CD14-positive monocyte (primary cell): ENCODE data around the gene ABCG4. TPM values are rescaled to one million over a fixed set of nuclear protein-coding genes. Genes with fewer than 3 reads are reported as not detected.
A peak's percentile ranks its signal among the peaks of the same experiment; 100 is the strongest.

Experiments
- DNase-seq, 3 donors: peaks; one replicate each; pipeline ENCODE4 v3.0.0-alpha.2; 2011 to 2022
- H2AFZ ChIP-seq: 2 replicates; pipeline ENCODE4 v1.6.0; 2012; ENCODE audit warnings: mild to moderate bottlenecking, low read depth, low read length, inconsistent platforms; ENCODE audit not compliant: insufficient read depth, poor library complexity, severe bottlenecking
- H3K27ac ChIP-seq, 2 donors: 1 replicate in 1 of 2; 2 replicates in 1 of 2; pipeline ENCODE4 v1.5.1; 2012 to 2013; ENCODE audit warnings: low read length in 2 of 2, control low read depth in 1 of 2, inconsistent platforms in 1 of 2, low read depth in 1 of 2, mild to moderate bottlenecking in 1 of 2
- H3K27me3 ChIP-seq, 2 donors: one replicate each; pipeline versions ENCODE4 v1.6.0 to v1.6.1; 2011 to 2013; ENCODE audit warnings: low read length in 2 of 2; ENCODE audit not compliant: control insufficient read depth in 2 of 2, insufficient read depth in 2 of 2
- H3K36me3 ChIP-seq, 2 donors: replicated peaks in 1 of 2; 1 replicate in 1 of 2; 2 replicates in 1 of 2; pipeline versions ENCODE4 v1.5.1 to v1.6.1; 2012 to 2013; ENCODE audit warnings: low read length in 2 of 2, control low read depth in 1 of 2, inconsistent platforms in 1 of 2, mild to moderate bottlenecking in 1 of 2; ENCODE audit not compliant: insufficient read depth in 2 of 2, control insufficient read depth in 1 of 2
- H3K4me1 ChIP-seq, 2 donors: 1 replicate in 1 of 2; 2 replicates in 1 of 2; pipeline versions ENCODE4 v1.5.1 to v1.6.1; 2012 to 2013; ENCODE audit warnings: low read length in 2 of 2, control low read depth in 1 of 2, inconsistent platforms in 1 of 2, mild to moderate bottlenecking in 1 of 2, moderate library complexity in 1 of 2; ENCODE audit not compliant: insufficient read depth in 2 of 2, control insufficient read depth in 1 of 2
- H3K4me2 ChIP-seq: replicated peaks from 2 replicates; pipeline ENCODE3; 2012; ENCODE audit warnings: low read length, moderate library complexity, mild to moderate bottlenecking; ENCODE audit not compliant: poor library complexity, severe bottlenecking; ENCODE audit errors: extremely low read depth
- H3K4me3 ChIP-seq, 3 experiments: fragments of 200-600 bp in 1 of 3; sonication (generic) in 1 of 3; replicated peaks in 1 of 3; 1 replicate in 2 of 3; 2 replicates in 1 of 3; pipeline ENCODE4 v1.5.1; 2011 to 2013; ENCODE audit warnings: low read length in 3 of 3, mild to moderate bottlenecking in 3 of 3, control low read depth in 2 of 3, low read depth in 2 of 3, inconsistent platforms in 1 of 3, moderate library complexity in 1 of 3
- H3K79me2 ChIP-seq: 2 replicates; pipeline ENCODE4 v1.6.0; 2012; ENCODE audit warnings: mild to moderate bottlenecking, control low read depth, inconsistent platforms, low read length, moderate library complexity; ENCODE audit not compliant: insufficient read depth
- H3K9ac ChIP-seq: 2 replicates; pipeline ENCODE4 v1.6.0; 2017; ENCODE audit warnings: low read length, mild to moderate bottlenecking; ENCODE audit not compliant: insufficient read depth, poor library complexity, severe bottlenecking
- H3K9me3 ChIP-seq, 2 donors: replicated peaks in 1 of 2; 1 replicate in 1 of 2; 2 replicates in 1 of 2; pipeline versions ENCODE4 v1.5.1 to v1.6.1; 2012 to 2013; ENCODE audit warnings: low read length in 2 of 2, control low read depth in 1 of 2; ENCODE audit not compliant: control insufficient read depth in 1 of 2, insufficient read depth in 1 of 2
- H4K20me1 ChIP-seq: 2 replicates; pipeline ENCODE4 v1.6.0; 2012; ENCODE audit warnings: mild to moderate bottlenecking, low read length, control low read depth, moderate library complexity; ENCODE audit not compliant: insufficient read depth
- H3K27ac Mint-ChIP-seq, 7 donors: one replicate each; pipeline ENCODE4 v1.8.0; 2020; ENCODE audit warnings: mild to moderate bottlenecking in 7 of 7, mixed read lengths in 7 of 7, moderate library complexity in 6 of 7, inconsistent platforms in 2 of 7
- H3K27me3 Mint-ChIP-seq, 3 donors: one replicate each; pipeline ENCODE4 v1.8.0; 2021 to 2022; ENCODE audit warnings: low read depth in 3 of 3, mild to moderate bottlenecking in 3 of 3, mixed read lengths in 3 of 3, moderate library complexity in 3 of 3, inconsistent platforms in 1 of 3
- H3K36me3 Mint-ChIP-seq, 2 donors: one replicate each; pipeline ENCODE4 v1.8.0; 2020; ENCODE audit warnings: mixed read lengths in 2 of 2, inconsistent platforms in 1 of 2, mild to moderate bottlenecking in 1 of 2
- H3K4me1 Mint-ChIP-seq: one replicate; pipeline ENCODE4 v1.8.0; 2020; ENCODE audit warnings: mild to moderate bottlenecking, mixed read lengths
- H3K4me3 Mint-ChIP-seq, 2 donors: one replicate each; pipeline ENCODE4 v1.8.0; 2020; ENCODE audit warnings: mild to moderate bottlenecking in 2 of 2, mixed read lengths in 2 of 2, moderate library complexity in 1 of 2
- H3K9me3 Mint-ChIP-seq, 7 donors: one replicate each; pipeline ENCODE4 v1.8.0; 2020 to 2022; ENCODE audit warnings: mixed read lengths in 7 of 7, mild to moderate bottlenecking in 6 of 7, moderate library complexity in 6 of 7, inconsistent platforms in 2 of 7
- WGBS: methylation state at CpG from one replicate; pipeline ENCODE4 v1.1.5; 2013; ENCODE audit warnings: missing lambda C conversion rate; ENCODE audit not compliant: insufficient coverage; 5-methylcytosine and 5-hydroxymethylcytosine counted together
- intact Hi-C, 2 donors: fragments of 100-400 bp; cut with micrococcal nuclease; formaldehyde crosslinking; loops; one replicate each; pipeline versions ENCODE4 v1.15.0 to v1.15.1; 2023
- polyA plus RNA-seq, 3 donors: library from polyadenylated mRNA; depleted of rRNA in 1 of 3; unstranded in 2 of 3; stranded (reverse) in 1 of 3; fragments of 300-500 nt in 2 of 3; fragments of >200 nt in 1 of 3; fragmentation: Illumina TruSeq in 2 of 3; gene quantifications; 1 replicate in 2 of 3; 2 replicates in 1 of 3; pipeline ENCODE4 v1.2.3, GENCODE V29; 2012 to 2021
- TF ChIP-seq, protein P1 (sequence below): fragments of 200-600 bp; IDR thresholded peaks from one replicate; pipeline ENCODE4 v1.8.0; 2022; ENCODE audit warnings: antibody characterized with exemption, mild to moderate bottlenecking

ABCG4 gene
- polyA plus RNA-seq, 3 donors: 0.04 TPM; not detected in 2

DNA sequence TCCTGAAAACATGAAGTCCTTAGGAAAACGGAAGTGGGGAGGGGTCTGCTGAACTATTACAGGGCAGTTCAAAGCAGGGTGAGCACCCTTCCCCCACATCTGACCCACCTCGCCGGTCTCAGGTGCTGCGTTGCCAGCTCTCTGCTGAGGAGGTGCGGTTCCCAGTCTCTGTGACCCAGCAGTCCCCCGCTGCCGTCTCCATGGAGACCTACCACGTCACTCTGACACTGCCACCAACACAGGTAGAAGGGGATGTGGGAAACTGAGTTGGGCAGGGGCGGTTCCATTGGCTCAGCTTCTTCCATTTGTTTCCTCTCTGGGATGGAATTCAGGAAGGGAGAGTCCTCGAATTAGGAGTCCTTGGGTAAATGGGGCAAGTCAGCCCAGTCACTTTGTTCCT, 38.4 kb upstream of the ABCG4 start:
- H3K4me3 ChIP-seq: no peak overlapping the region
- H3K36me3 Mint-ChIP-seq: peaks cover 53 to 65% of the 10 kb centered on the region in 2 donors
- peaks cover 61% of the 10 kb centered on the region for H3K4me1 Mint-ChIP-seq
- H3K9ac ChIP-seq: no peak overlapping the region
- no peaks in the 10 kb centered on the region for H3K9me3 Mint-ChIP-seq
- H3K27me3 ChIP-seq: no peaks in the 10 kb centered on the region
- peaks cover 50% of the 10 kb centered on the region for H4K20me1 ChIP-seq
- DNase-seq: no peak
- H3K27ac Mint-ChIP-seq: peak overlapping the region in 6 of 7 donors; percentile 20 to 86 (median 52)
- peaks cover 67% of the 10 kb centered on the region for H3K79me2 ChIP-seq
- WGBS: 100% methylated on average over 2 of the region's 10 CpGs
- TF ChIP-seq, protein P1, sequence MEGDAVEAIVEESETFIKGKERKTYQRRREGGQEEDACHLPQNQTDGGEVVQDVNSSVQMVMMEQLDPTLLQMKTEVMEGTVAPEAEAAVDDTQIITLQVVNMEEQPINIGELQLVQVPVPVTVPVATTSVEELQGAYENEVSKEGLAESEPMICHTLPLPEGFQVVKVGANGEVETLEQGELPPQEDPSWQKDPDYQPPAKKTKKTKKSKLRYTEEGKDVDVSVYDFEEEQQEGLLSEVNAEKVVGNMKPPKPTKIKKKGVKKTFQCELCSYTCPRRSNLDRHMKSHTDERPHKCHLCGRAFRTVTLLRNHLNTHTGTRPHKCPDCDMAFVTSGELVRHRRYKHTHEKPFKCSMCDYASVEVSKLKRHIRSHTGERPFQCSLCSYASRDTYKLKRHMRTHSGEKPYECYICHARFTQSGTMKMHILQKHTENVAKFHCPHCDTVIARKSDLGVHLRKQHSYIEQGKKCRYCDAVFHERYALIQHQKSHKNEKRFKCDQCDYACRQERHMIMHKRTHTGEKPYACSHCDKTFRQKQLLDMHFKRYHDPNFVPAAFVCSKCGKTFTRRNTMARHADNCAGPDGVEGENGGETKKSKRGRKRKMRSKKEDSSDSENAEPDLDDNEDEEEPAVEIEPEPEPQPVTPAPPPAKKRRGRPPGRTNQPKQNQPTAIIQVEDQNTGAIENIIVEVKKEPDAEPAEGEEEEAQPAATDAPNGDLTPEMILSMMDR: no peak
- no peak overlapping the region for H2AFZ ChIP-seq
- H3K9me3 ChIP-seq: no peaks in the 10 kb centered on the region
- peaks cover 49 to 65% of the 10 kb centered on the region in 2 donors for H3K4me1 ChIP-seq
- no peaks in the 10 kb centered on the region for H3K27me3 Mint-ChIP-seq
- H3K36me3 ChIP-seq: peaks cover 51 to 56% of the 10 kb centered on the region in 2 donors
- peak overlapping the region in 1 of 2 donors; percentile 38 for H3K27ac ChIP-seq
- intact Hi-C loops: no loop called here
- H3K4me3 Mint-ChIP-seq: no peak overlapping the region
- H3K4me2 ChIP-seq: no peak overlapping the region

DNA sequence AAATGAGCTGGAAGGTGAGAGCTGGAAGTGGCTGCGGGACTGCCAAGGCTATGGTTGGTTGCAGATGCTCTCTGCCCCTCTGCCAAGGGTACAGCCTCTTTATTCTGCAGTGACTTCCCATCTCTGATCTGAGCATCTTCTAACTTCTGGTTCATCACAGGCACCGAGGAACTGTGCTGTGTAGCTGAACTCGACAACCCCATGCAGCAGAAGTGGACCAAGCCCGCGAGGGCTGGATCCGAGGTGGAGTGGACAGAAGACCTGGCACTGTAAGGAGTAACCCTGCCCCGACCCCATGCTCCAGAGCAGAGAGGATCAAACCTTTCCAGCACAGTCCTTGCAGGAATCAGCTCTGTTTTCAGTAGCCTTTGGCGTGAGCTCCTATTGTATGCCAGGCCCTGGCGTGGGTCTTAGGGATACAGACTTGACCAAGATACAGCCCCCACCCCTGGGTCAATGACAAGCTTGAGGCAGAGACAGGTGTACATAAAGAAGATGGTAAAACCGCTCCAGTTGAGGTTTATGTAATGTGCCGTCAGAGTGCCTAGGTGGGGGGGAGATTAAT, 37.4 kb upstream of the ABCG4 start:
- H3K4me1 ChIP-seq: peaks cover 47 to 65% of the 10 kb centered on the region in 2 donors
- no peak overlapping the region for H3K4me3 Mint-ChIP-seq
- peak overlapping the region in 1 of 7 donors; percentile 40 for H3K27ac Mint-ChIP-seq

More for the DNA sequence above, 37.4 kb upstream of the ABCG4 start:
- H3K9ac ChIP-seq: no peak overlapping the region
- no peaks in the 10 kb centered on the region for H3K9me3 ChIP-seq
- 97% methylated on average over 8 of the region's 11 CpGs for WGBS
- peaks cover 50% of the 10 kb centered on the region for H4K20me1 ChIP-seq
- no peak overlapping the region for H3K4me3 ChIP-seq
- H3K27me3 ChIP-seq: no peaks in the 10 kb centered on the region
- no peak overlapping the region for H2AFZ ChIP-seq
- no peaks in the 10 kb centered on the region for H3K27me3 Mint-ChIP-seq
- TF ChIP-seq, protein P1: no peak
- H3K4me2 ChIP-seq: no peak overlapping the region
- no peak for DNase-seq
- H3K36me3 ChIP-seq: peaks cover 51 to 56% of the 10 kb centered on the region in 2 donors
- H3K4me1 Mint-ChIP-seq: peaks cover 60% of the 10 kb centered on the region
- no peaks in the 10 kb centered on the region for H3K9me3 Mint-ChIP-seq
- intact Hi-C loops: no loop called here
- H3K27ac ChIP-seq: no peak overlapping the region
- peaks cover 55 to 66% of the 10 kb centered on the region in 2 donors for H3K36me3 Mint-ChIP-seq
- H3K79me2 ChIP-seq: peaks cover 68% of the 10 kb centered on the region
